CD4-positive, alpha-beta T cell treated with Interleukin-2 at 100 ng/mL for 4 hours (primary cell): ENCODE measurements around the gene TSPYL2.

Experiments used
- DNase-seq: peaks from one replicate; pipeline ENCODE4 v3.0.0-alpha.2; 2020; ENCODE audit warnings: low spot score

Gene TSPYL2

GRCh38 chrX:53081925-53082772 is at the start of gene TSPYL2:
TSPYL2 (plus strand) TSS chrX:53082367; CDS start chrX:53082499, 132 bp downstream.
- DNase-seq = peak; percentile 94

GRCh38 chrX:53036149-53036548 is 46.0 kb upstream of the TSPYL2 start:
- no peak for DNase-seq

DNA sequence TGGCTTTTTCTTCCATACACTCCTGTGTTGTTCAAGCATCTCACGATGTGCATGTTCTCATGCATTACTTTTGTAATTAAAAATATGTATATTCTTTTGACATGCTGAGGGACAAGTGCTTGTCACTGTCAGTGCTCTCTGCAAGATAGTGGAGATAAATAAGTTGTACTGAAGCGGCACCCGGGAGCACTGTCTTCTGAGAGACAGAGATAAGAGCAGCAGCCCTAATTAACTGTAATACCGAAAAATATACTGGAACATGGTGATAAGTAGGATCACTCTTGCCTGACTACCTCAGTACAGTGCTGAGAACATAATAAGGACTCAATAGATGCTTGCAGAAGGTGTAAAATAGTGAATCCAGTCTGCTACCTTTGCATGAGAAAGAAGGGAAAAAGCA is 42.9 kb upstream of the TSPYL2 start:
- no peak for DNase-seq

- DNase-seq = no peak
Observed at GRCh38 chrX:53044995-53045394, 37.2 kb upstream of the TSPYL2 start.

GRCh38 chrX:53047228-53047627 is 34.9 kb upstream of the TSPYL2 start:
- no peak for DNase-seq

DNA sequence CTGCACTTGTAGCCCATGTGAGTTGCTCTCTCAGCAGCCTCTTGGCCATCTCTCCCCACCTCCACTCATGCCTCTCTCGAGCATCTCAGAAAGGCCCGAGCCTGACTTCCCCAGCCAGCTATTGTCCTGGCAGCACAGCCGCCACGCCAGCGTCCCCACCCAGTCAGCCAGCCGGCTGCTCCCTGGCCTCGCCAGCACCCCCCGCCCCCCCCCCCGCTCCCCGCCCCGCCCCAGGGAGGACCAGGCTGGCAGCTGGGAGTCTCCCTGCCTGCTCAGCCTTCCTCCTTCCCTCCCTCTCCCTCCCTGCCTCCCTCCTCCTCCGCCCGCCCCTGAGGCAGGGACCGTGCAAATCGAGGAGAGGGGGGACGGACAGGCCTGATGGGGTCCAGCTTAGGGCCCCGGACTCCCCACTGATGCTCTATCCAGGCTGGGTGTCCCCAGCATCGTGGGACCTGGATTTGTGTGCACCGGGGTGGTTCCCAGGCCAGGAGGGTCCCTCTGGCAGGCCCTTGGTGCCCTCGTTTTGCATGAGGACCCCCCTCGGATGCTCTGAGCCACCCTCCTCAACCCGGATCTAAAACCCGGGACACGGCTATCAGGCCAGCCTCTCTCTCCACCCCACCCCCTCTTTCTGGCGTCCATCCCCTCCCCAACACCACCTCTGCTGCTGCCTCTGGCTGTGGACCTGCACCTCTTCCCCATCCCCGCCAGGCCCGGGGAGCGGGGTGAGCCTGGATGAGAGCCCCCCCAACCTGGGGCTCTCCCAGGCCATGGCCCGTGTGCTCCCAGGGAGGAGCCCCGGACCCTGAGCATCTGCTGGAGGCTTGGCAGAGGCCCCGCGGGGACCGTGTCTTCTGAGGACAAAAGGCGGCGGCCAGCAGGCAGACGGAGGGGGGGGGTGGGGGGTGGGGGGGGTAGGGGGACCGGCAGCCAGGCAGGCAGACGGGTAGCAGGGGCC is 33.7 kb upstream of the TSPYL2 start, which contains the start of gene GPR173:
GPR173 (plus strand) TSS at position 621 of the 958 bp plus-strand sequence. CDS start 27,833 bp downstream, outside the sequence.
- no peak for DNase-seq

DNA sequence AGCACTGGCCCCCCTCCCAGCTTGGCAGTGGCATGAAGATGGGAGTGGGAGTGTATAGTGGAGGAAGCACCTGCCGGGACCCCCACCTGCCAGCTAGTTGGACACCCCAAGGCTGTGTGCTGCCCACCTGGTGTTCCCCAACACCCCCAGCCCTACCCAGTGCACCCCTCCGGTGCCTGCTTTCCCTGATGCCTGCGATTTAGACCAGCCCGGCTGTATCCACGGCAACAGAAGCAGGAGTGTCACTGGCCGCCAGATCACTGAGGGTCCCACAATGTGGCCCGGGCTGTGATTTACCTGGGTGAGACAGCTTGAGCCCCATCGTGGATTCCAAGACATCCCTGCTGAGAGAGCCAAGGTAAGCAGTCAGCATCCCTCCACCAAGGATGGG is 33.0 kb upstream of the TSPYL2 start:
- no peak for DNase-seq

DNA sequence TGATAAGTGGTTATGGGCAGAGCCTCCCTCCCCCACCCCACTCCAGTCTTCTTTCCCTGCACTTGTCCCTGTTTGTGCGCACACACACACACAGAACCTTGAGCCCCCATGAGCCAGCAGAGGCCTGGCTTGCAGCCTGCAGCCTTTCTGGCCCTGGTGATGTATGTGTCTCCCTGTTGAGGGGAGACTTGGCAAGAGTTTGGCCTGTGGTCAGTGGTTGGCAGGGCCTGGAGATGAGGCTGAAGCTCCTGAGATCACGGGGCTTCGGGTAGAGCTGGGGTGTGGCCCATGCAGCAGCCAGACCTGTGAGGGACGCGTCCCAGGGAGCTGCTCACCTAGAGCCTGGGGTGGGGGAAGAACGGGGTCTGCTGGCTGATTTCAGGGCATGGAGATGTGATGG is 31.3 kb upstream of the TSPYL2 start:
- no peak for DNase-seq

- no peak for DNase-seq
Observed at GRCh38 chrX:53055244-53055849, 26.8 kb upstream of the TSPYL2 start.

- DNase-seq = no peak
Observed at GRCh38 chrX:53056292-53056691, 25.9 kb upstream of the TSPYL2 start.

GRCh38 chrX:53065104-53065503 is 17.1 kb upstream of the TSPYL2 start:
- DNase-seq = no peak

DNA sequence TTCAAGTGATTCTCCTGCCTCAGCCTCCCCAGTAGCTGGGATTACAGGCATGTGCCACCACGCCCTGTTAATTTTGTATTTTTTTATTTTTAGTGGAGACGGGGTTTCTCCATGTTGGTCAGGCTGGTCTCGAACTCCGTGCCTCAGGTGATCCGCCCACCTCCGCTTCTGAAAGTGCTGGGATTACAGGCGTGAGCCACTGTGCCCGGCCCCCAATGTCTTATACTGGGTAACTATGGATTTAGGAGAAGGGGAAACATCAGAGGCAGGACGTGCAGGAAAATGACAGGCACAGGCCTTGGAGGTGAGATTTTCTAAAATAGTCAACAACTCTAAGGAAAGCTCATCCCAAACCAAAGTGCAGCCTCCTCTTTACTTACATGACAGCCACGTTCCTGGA is 11.1 kb upstream of the TSPYL2 start:
- no peak for DNase-seq

DNA sequence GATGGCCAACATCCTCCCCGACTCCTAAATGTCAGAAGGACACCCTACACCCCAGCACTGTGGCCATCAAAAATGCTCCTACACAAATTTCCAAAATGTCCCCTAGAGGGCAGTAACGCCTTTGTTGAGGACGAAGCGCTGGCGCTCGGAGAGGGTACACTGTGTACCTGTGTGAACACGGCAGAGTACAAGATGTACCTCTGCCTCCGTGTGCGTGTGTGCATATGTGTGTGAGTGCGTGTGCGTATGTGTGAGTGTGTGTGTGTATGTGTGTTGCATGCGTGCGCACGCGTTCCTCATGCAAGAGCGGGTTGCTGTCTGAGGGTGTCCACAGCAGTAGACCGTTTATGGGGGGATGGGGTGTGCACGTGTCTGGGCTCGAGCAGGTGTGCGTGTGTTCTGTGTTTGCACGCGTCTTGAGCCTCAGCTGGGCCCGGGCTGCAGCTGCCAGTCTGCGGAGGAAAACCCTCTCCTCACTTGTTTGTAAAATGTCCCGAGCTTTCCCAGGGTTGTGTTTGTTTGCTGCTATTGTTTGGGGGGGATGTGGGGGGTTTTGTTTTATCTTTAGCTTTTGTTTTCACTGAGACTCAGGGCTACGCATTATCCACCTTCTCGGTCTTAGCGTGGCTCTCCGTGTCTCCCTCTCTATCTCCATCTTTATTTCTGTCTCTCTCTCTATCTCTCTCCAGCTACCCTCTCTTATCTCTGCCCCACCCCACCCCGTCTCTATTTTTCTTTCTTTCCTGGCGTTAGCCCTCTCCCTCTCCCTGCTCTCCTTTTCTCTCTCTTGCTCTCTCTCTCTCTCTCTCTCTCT is 10.4 kb upstream of the TSPYL2 start:
- DNase-seq = peak; percentile 83

DNA sequence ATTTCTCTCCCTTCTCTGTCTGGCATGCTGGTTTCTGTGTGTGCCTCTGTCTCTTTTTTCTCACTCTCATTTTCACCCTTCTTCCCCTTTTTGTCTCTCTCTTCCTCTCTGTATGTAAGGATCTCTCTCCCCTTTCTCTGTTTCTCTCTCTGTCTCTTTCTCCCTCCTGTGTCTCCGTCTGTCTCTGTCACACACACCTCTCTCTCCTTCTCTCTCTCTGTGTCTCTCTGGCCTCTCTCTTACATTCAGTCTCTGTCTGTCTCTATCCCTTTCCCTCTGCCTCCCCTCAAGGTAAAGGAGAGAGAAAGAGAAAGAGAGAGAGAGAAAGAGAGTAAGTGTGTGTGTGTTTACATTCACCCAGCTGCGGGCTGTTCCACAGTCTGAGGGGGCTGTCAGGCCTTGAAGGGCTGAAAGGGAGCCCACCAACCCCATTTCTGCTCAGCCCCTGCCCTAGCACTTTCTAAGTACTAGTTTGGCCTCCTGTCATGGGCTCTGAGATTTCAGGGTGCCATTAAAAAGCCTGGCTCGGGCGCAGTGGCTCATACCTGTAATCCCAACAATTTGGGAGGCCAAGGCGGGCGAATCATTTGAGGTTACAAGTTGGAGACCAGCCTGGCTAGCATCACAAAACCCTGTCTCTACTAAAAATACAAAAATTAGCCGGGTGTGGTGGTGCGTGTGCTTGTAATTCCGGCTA is 9.6 kb upstream of the TSPYL2 start:
- no peak for DNase-seq

DNA sequence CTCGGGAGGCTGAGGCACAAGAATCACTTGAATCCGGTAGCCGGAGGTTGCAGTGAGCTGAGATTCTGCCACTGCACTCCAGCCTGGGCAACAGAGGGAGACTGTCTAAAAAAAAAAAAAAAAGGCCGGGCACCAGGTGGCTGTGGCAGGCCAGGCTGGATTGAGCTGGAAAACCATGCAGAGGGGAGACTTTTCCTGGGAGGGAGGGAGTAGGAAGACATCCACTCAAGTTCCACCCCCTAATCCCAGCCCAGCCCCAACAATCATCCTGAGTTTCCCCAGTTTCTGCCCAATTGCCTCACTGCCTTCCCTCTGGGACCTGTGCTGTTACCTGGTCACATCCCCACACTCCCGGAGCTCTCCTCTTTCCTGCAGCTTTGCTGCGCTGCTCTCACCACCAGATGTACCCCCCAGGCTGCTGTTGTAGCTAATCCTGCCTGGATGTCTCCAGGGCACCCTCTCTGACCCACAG is 9.0 kb upstream of the TSPYL2 start:
- DNase-seq = no peak

GRCh38 chrX:53075011-53075410 is 7.2 kb upstream of the TSPYL2 start:
- no peak for DNase-seq

- no peak for DNase-seq
Observed at GRCh38 chrX:53076671-53077070, 5.5 kb upstream of the TSPYL2 start.

- DNase-seq = no peak
Observed at GRCh38 chrX:53077207-53078197, 4.7 kb upstream of the TSPYL2 start.

GRCh38 chrX:53078943-53079342 is 3.2 kb upstream of the TSPYL2 start:
- no peak for DNase-seq
